Liver (tissue), 3 donors: ENCODE results near the gene ITGA8.

Experiments used
- FOXA1 ChIP-seq: IDR thresholded peaks from 2 replicates; pipeline ENCODE4 v1.6.1; 2016; ENCODE audit warnings: antibody characterized with exemption
- JUND ChIP-seq, 2 donors: IDR thresholded peaks; 2 replicates each; pipeline ENCODE4 v1.6.1; 2016; ENCODE audit warnings: antibody characterized with exemption in 2 of 2
- MAX ChIP-seq: IDR thresholded peaks from 2 replicates; pipeline ENCODE4 v1.6.1; 2016; ENCODE audit warnings: antibody characterized with exemption
- SP1 ChIP-seq: IDR thresholded peaks from 2 replicates; pipeline ENCODE4 v1.6.1; 2018; ENCODE audit warnings: antibody characterized with exemption, mild to moderate bottlenecking
- TF ChIP-seq, protein P1 (sequence below): fragments of 150-350 bp; IDR thresholded peaks from 2 replicates; pipeline ENCODE4 v1.5.1; 2017; ENCODE audit warnings: improper control_type of control experiment, low read depth, low read length; ENCODE audit not compliant: missing input control
- donor health status: healthy.
- donor health status: healthy.

DNA sequence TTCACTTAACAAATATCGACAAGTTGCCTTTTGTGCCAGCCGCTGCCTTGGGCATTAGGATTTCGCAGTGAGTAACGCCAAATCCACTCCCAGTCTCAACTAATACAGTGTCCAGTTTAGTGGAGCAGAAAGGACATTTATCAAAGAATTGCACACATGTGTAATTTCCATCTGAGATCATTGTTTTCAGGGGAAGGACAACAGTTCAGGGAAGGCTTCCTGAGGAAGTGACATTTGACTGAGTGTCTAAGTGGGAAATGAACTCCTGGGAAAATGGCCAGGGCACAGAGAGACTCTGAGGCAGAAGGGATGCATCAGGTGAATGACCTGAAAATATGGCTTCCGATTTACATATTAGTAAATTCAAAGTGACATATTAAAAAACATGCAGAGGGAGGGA lies 89.4 kb downstream of the ITGA8 start:
- TF ChIP-seq SP1 (peak; percentile 16), JUND (IDR thresholded peaks at IDR 0.05) (no peak), MAX (no peak), FOXA1 (no peak)
- TF ChIP-seq, protein P1, sequence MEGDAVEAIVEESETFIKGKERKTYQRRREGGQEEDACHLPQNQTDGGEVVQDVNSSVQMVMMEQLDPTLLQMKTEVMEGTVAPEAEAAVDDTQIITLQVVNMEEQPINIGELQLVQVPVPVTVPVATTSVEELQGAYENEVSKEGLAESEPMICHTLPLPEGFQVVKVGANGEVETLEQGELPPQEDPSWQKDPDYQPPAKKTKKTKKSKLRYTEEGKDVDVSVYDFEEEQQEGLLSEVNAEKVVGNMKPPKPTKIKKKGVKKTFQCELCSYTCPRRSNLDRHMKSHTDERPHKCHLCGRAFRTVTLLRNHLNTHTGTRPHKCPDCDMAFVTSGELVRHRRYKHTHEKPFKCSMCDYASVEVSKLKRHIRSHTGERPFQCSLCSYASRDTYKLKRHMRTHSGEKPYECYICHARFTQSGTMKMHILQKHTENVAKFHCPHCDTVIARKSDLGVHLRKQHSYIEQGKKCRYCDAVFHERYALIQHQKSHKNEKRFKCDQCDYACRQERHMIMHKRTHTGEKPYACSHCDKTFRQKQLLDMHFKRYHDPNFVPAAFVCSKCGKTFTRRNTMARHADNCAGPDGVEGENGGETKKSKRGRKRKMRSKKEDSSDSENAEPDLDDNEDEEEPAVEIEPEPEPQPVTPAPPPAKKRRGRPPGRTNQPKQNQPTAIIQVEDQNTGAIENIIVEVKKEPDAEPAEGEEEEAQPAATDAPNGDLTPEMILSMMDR, result no peak
